GM23248 (cell line): ENCODE measurements around the gene FMN2. TPM values are rescaled to one million over a fixed set of nuclear protein-coding genes. Genes with fewer than 3 reads are reported as not detected.

Source experiments
- DNase-seq: peaks from one replicate; pipeline ENCODE4 v3.0.0-alpha.2; 2015
- H2AFZ ChIP-seq: fragments of 200-600 bp; sonication (generic); 2 replicates; pipeline ENCODE4 v1.6.1; 2016; ENCODE audit warnings: antibody characterized with exemption
- H3F3A ChIP-seq: fragments of 200-600 bp; sonication (generic); 2 replicates; pipeline ENCODE4 v1.6.1; 2016; ENCODE audit warnings: mild to moderate bottlenecking, antibody characterized with exemption, mixed run types; ENCODE audit not compliant: insufficient read depth
- H3K27ac ChIP-seq: fragments of 200-600 bp; sonication (generic); 2 replicates; pipeline ENCODE4 v1.5.1; 2016; ENCODE audit warnings: mild to moderate bottlenecking
- H3K27me3 ChIP-seq: fragments of 200-600 bp; sonication (generic); replicated peaks from 2 replicates; pipeline ENCODE4 v1.6.1; 2016; ENCODE audit warnings: mild to moderate bottlenecking; ENCODE audit not compliant: insufficient read depth
- H3K36me3 ChIP-seq: fragments of 200-600 bp; sonication (generic); 2 replicates; pipeline ENCODE4 v1.6.1; 2016; ENCODE audit warnings: low read depth, mild to moderate bottlenecking
- H3K4me1 ChIP-seq: fragments of 200-600 bp; sonication (generic); 2 replicates; pipeline ENCODE4 v1.6.1; 2016; ENCODE audit warnings: mild to moderate bottlenecking; ENCODE audit not compliant: insufficient read depth
- H3K4me2 ChIP-seq: fragments of 200-600 bp; sonication (generic); one replicate; pipeline ENCODE4 v1.6.1; 2016; ENCODE audit warnings: mild to moderate bottlenecking; ENCODE audit not compliant: unreplicated experiment
- H3K4me3 ChIP-seq: fragments of 200-600 bp; sonication (generic); 2 replicates; pipeline ENCODE4 v1.5.1; 2016; ENCODE audit warnings: mild to moderate bottlenecking
- H3K79me2 ChIP-seq: fragments of 200-600 bp; sonication (generic); 2 replicates; pipeline ENCODE4 v1.6.1; 2016; ENCODE audit warnings: mild to moderate bottlenecking; ENCODE audit not compliant: insufficient read depth
- H3K9ac ChIP-seq: fragments of 200-600 bp; sonication (generic); 2 replicates; pipeline ENCODE4 v1.6.1; 2016; ENCODE audit warnings: mild to moderate bottlenecking
- H3K9me2 ChIP-seq: fragments of 200-600 bp; sonication (generic); 2 replicates; pipeline ENCODE4 v1.6.1; 2016; ENCODE audit warnings: mixed run types, mild to moderate bottlenecking, moderate library complexity; ENCODE audit not compliant: insufficient read depth
- H3K9me3 ChIP-seq: fragments of 200-600 bp; sonication (generic); one replicate; pipeline ENCODE4 v1.6.1; 2017; ENCODE audit warnings: low read depth
- H4K20me1 ChIP-seq: fragments of 200-600 bp; sonication (generic); 2 replicates; pipeline ENCODE4 v1.6.0; 2016; ENCODE audit not compliant: insufficient read depth
- EZH2 ChIP-seq: fragments of 200-600 bp; sonication (generic); IDR thresholded peaks from 2 replicates; pipeline ENCODE4 v1.6.1; 2018; ENCODE audit warnings: antibody characterized with exemption, mild to moderate bottlenecking; ENCODE audit not compliant: insufficient read depth, poor library complexity, severe bottlenecking
- EZH2phosphoT487 ChIP-seq: fragments of 200-600 bp; sonication (generic); IDR thresholded peaks from 2 replicates; pipeline ENCODE4 v1.6.1; 2018; ENCODE audit warnings: antibody characterized with exemption, moderate library complexity, mild to moderate bottlenecking, low read depth; ENCODE audit not compliant: insufficient read depth
- WGBS, 2 experiments: methylation state at CpG; one replicate each; pipeline ENCODE4 v1.1.6; 2015 to 2017; ENCODE audit warnings: low lambda C conversion rate in 2 of 2, low coverage in 1 of 2; ENCODE audit errors: missing lambda C conversion rate in 2 of 2; 5-methylcytosine and 5-hydroxymethylcytosine counted together
- in situ Hi-C: fragments of 300-500 bp; cut with MboI; formaldehyde crosslinking; loops from 2 replicates; pipeline ENCODE4 v1.15.0; 2020
- polyA plus RNA-seq: library from polyadenylated mRNA; unstranded; fragments of >200 nt; fragmentation: Nextera tagmentation; extraction: Ambion mirVana; gene quantifications from 2 replicates; pipeline ENCODE4 v1.2.1, GENCODE V29; 2016
- total RNA-seq: library from RNA; depleted of rRNA; stranded (reverse); fragments of >200 nt; shearing (Covaris generic); gene quantifications from 2 replicates; pipeline ENCODE4 v1.2.3, GENCODE V29; 2014

Gene FMN2
- total and polyA plus RNA-seq, 2 experiments from 2014 or later: 78.2 to 114 TPM

- DNase-seq: peak; percentile 49
These were observed 261.1 kb downstream of the FMN2 start for GRCh38 chr1:240352769-240353168.

GRCh38 chr1:240356568-240356967 lies 264.9 kb downstream of the FMN2 start:
- 37 to 65% methylated on average over 1 of the region's 1 CpG for WGBS, 2 experiments
- no peak overlapping the region for H2AFZ ChIP-seq
- H3K27me3 ChIP-seq: no peaks in the 10 kb centered on the region
- no peaks in the 10 kb centered on the region for H4K20me1 ChIP-seq
- in situ Hi-C loops: no loop called here
- DNase-seq: no peak
- peaks cover 56% of the 10 kb centered on the region for H3F3A ChIP-seq
- H3K27ac ChIP-seq: peak overlapping the region; percentile 18
- TF ChIP-seq EZH2 (no peak), EZH2phosphoT487 (no peak)
- no peaks in the 10 kb centered on the region for H3K9me2 ChIP-seq
- no peak overlapping the region for H3K4me2 ChIP-seq
- H3K79me2 ChIP-seq: peaks cover 21% of the 10 kb centered on the region
- H3K9ac ChIP-seq: no peak overlapping the region
- H3K9me3 ChIP-seq: no peaks in the 10 kb centered on the region
- H3K36me3 ChIP-seq: peaks cover 56% of the 10 kb centered on the region
- no peak overlapping the region for H3K4me3 ChIP-seq
- peaks cover 39% of the 10 kb centered on the region for H3K4me1 ChIP-seq

More at GRCh38 chr1:240352769-240353168, 261.1 kb downstream of the FMN2 start:
- Histone ChIP-seq H3K36me3 (peaks cover 41% of the 10 kb centered on the region), H2AFZ (no peak overlapping the region), H3K9me3 (no peaks in the 10 kb centered on the region), H3K79me2 (peaks cover 42% of the 10 kb centered on the region), H3K27me3 (no peaks in the 10 kb centered on the region), H4K20me1 (no peaks in the 10 kb centered on the region), H3K4me1 (peaks cover 63% of the 10 kb centered on the region), H3K9me2 (no peaks in the 10 kb centered on the region), H3K9ac (no peak overlapping the region), H3K4me2 (no peak overlapping the region), H3K27ac (peak overlapping the region; percentile 84), H3F3A (peaks cover 78% of the 10 kb centered on the region), H3K4me3 (no peak overlapping the region)
- in situ Hi-C loops: no loop called here
- TF ChIP-seq EZH2phosphoT487 (no peak), EZH2 (no peak)
- 51 to 55% methylated on average over 5 of the region's 5 CpGs for WGBS, 2 experiments

GRCh38 chr1:240362046-240362445 lies 270.4 kb downstream of the FMN2 start:
- H3K4me2 ChIP-seq: no peak overlapping the region
- no peaks in the 10 kb centered on the region for H3K9me2 ChIP-seq
- DNase-seq: no peak
- no peaks in the 10 kb centered on the region for H3K27me3 ChIP-seq
- H3K4me1 ChIP-seq: peaks cover 2% of the 10 kb centered on the region; the same call in 1 of the 2 replicates
- H3K79me2 ChIP-seq: peaks cover 9% of the 10 kb centered on the region; the same call in 1 of the 2 replicates
- 82 to 84% methylated on average over 5 of the region's 5 CpGs for WGBS, 2 experiments
- no peak overlapping the region for H3K4me3 ChIP-seq
- peaks cover 65% of the 10 kb centered on the region for H3K36me3 ChIP-seq
- no peak overlapping the region for H3K27ac ChIP-seq
- in situ Hi-C loops: no loop called here
- H3F3A ChIP-seq: peaks cover 32% of the 10 kb centered on the region; the same call in 1 of the 2 replicates
- TF ChIP-seq EZH2 (no peak), EZH2phosphoT487 (no peak)
- no peaks in the 10 kb centered on the region for H4K20me1 ChIP-seq
- no peak overlapping the region for H3K9ac ChIP-seq
- H2AFZ ChIP-seq: no peak overlapping the region
- H3K9me3 ChIP-seq: no peaks in the 10 kb centered on the region

- Histone ChIP-seq H3K27me3 (no peaks in the 10 kb centered on the region), H4K20me1 (no peaks in the 10 kb centered on the region), H3F3A (peaks cover 27% of the 10 kb centered on the region; the same call in 1 of the 2 replicates), H3K4me3 (no peak overlapping the region), H3K4me2 (no peak overlapping the region), H3K9me3 (no peaks in the 10 kb centered on the region), H3K9me2 (no peaks in the 10 kb centered on the region), H3K36me3 (peaks cover 64% of the 10 kb centered on the region), H2AFZ (no peak overlapping the region), H3K9ac (no peak overlapping the region), H3K27ac (no peak overlapping the region), H3K4me1 (no peaks in the 10 kb centered on the region), H3K79me2 (peaks cover 9% of the 10 kb centered on the region; the same call in 1 of the 2 replicates)
- in situ Hi-C loops: no loop called here
- no peak for TF ChIP-seq EZH2
- TF ChIP-seq EZH2phosphoT487: no peak
- WGBS, 2 experiments: 83 to 86% methylated on average over 2 of the region's 2 CpGs
- no peak for DNase-seq
These were observed 271.1 kb downstream of the FMN2 start for GRCh38 chr1:240362826-240363225.

- H3F3A ChIP-seq: peaks cover 23% of the 10 kb centered on the region; the same call in 1 of the 2 replicates
- in situ Hi-C loops: no loop called here
These were observed 271.6 kb downstream of the FMN2 start for GRCh38 chr1:240363315-240363714.

More at GRCh38 chr1:240363315-240363714, 271.6 kb downstream of the FMN2 start:
- Histone ChIP-seq H3K27me3 (no peaks in the 10 kb centered on the region), H3K36me3 (peaks cover 62% of the 10 kb centered on the region), H3K4me2 (no peak overlapping the region), H2AFZ (no peak overlapping the region), H3K9me3 (no peaks in the 10 kb centered on the region), H3K9ac (no peak overlapping the region), H4K20me1 (no peaks in the 10 kb centered on the region), H3K4me1 (no peaks in the 10 kb centered on the region), H3K9me2 (no peaks in the 10 kb centered on the region), H3K27ac (no peak overlapping the region), H3K4me3 (no peak overlapping the region), H3K79me2 (0 out of 2 replicates have a peak, but pooled peaks cover 9% of the 10 kb centered on the region)
- TF ChIP-seq EZH2phosphoT487 (no peak), EZH2 (no peak)
- no peak for DNase-seq
- WGBS, 2 experiments: 89 to 94% methylated on average over 5 of the region's 5 CpGs
